GM15510 (cell line): ENCODE data around the gene FRMD1.

Source experiments
- POLR2A ChIP-seq: IDR thresholded peaks from 3 replicates; pipeline ENCODE4 v1.6.1; 2011; ENCODE audit warnings: borderline replicate concordance; ENCODE audit not compliant: insufficient read length; ENCODE audit errors: extremely low read depth

FRMD1 gene

GRCh38 chr6:168091381-168092264 is 12.6 kb upstream of the FRMD1 start:
- TF ChIP-seq POLR2A: no peak

- TF ChIP-seq POLR2A: no peak
These were observed 11.7 kb upstream of the FRMD1 start for GRCh38 chr6:168090706-168091105.

- TF ChIP-seq POLR2A: no peak
These were observed 11.2 kb upstream of the FRMD1 start for GRCh38 chr6:168090064-168090690.

- TF ChIP-seq POLR2A: no peak
These were observed 10.4 kb upstream of the FRMD1 start for GRCh38 chr6:168089186-168090063.

GRCh38 chr6:168088161-168089053 is 9.4 kb upstream of the FRMD1 start:
- TF ChIP-seq POLR2A: no peak

- TF ChIP-seq POLR2A: no peak
These were observed 8.6 kb upstream of the FRMD1 start for GRCh38 chr6:168087436-168088160.

GRCh38 chr6:168086616-168087015 is 7.6 kb upstream of the FRMD1 start:
- TF ChIP-seq POLR2A: no peak

GRCh38 chr6:168086066-168086465 is 7.1 kb upstream of the FRMD1 start:
- no peak for TF ChIP-seq POLR2A

- TF ChIP-seq POLR2A: no peak
These were observed 5.6 kb upstream of the FRMD1 start for GRCh38 chr6:168084465-168085160.

GRCh38 chr6:168083514-168083885 is 4.5 kb upstream of the FRMD1 start:
- TF ChIP-seq POLR2A: no peak

- TF ChIP-seq POLR2A: no peak
These were observed 4.0 kb upstream of the FRMD1 start for GRCh38 chr6:168082860-168083513.

GRCh38 chr6:168081858-168082546 is 3.0 kb upstream of the FRMD1 start:
- no peak for TF ChIP-seq POLR2A

- no peak for TF ChIP-seq POLR2A
These were observed 1.5 kb upstream of the FRMD1 start for GRCh38 chr6:168080393-168081077.
